ENCODE data around the gene SH3BP2.

SH3BP2 gene

GRCh38 chr4:2788532-2789103, 4.3 kb upstream of the SH3BP2 start:
- ATAC-seq = peak; percentile 34; the same call in 1 of the 3 replicates
- TF ChIP-seq CSDC2 (CRISPR knock-in tag; IDR thresholded peaks at IDR 0.05) (no peak), TSHZ2 (CRISPR knock-in tag; IDR thresholded peaks at IDR 0.05) (no peak), TOX (CRISPR knock-in tag; IDR thresholded peaks at IDR 0.05; ENCODE audit: borderline replicate concordance) (no peak), CREB5 (CRISPR knock-in tag; IDR thresholded peaks at IDR 0.05; ENCODE audit: low read depth) (no peak), POU6F1 (CRISPR knock-in tag; IDR thresholded peaks at IDR 0.05; ENCODE audit: borderline replicate concordance, low read depth) (no peak), ZFP3 (CRISPR knock-in tag; IDR thresholded peaks at IDR 0.05) (no peak)

GRCh38 chr4:2789351-2789750, 3.5 kb upstream of the SH3BP2 start:
- no peak for TF ChIP-seq ZNF8 (CRISPR knock-in tag; IDR thresholded peaks at IDR 0.05)
- no peak for TF ChIP-seq SNAI2 (CRISPR knock-in tag; IDR thresholded peaks at IDR 0.05)
- no peak for TF ChIP-seq TCF4 (CRISPR knock-in tag; IDR thresholded peaks at IDR 0.05; ENCODE audit: borderline replicate concordance)
- TF ChIP-seq ESRRG (CRISPR knock-in tag; IDR thresholded peaks at IDR 0.05) = no peak
- TF ChIP-seq ISL1 (CRISPR knock-in tag; IDR thresholded peaks at IDR 0.05) = no peak
- TF ChIP-seq CSDC2 (CRISPR knock-in tag; IDR thresholded peaks at IDR 0.05) = no peak
- no peak for ATAC-seq

- ATAC-seq = no peak
- TF ChIP-seq ESRRG (CRISPR knock-in tag; IDR thresholded peaks at IDR 0.05) (no peak), GLIS3 (CRISPR knock-in tag; IDR thresholded peaks at IDR 0.05) (no peak), PPARA (CRISPR knock-in tag; IDR thresholded peaks at IDR 0.05; ENCODE audit: borderline replicate concordance) (no peak), CSDC2 (CRISPR knock-in tag; IDR thresholded peaks at IDR 0.05) (no peak), CREB5 (CRISPR knock-in tag; IDR thresholded peaks at IDR 0.05; ENCODE audit: low read depth) (no peak), ZC3H10 (CRISPR knock-in tag; IDR thresholded peaks at IDR 0.05) (no peak), BACH2 (CRISPR knock-in tag; IDR thresholded peaks at IDR 0.05; ENCODE audit: borderline replicate concordance) (no peak), OSR1 (CRISPR knock-in tag; IDR thresholded peaks at IDR 0.05) (no peak), ZNF70 (CRISPR knock-in tag; IDR thresholded peaks at IDR 0.05) (no peak), ZNF8 (CRISPR knock-in tag; IDR thresholded peaks at IDR 0.05) (no peak), ZFP3 (CRISPR knock-in tag; IDR thresholded peaks at IDR 0.05) (no peak), SNAI2 (CRISPR knock-in tag; IDR thresholded peaks at IDR 0.05) (no peak), TOX (CRISPR knock-in tag; IDR thresholded peaks at IDR 0.05; ENCODE audit: borderline replicate concordance) (no peak), ISL1 (CRISPR knock-in tag; IDR thresholded peaks at IDR 0.05) (no peak), ZFP30 (CRISPR knock-in tag; IDR thresholded peaks at IDR 0.05) (no peak), TCF4 (CRISPR knock-in tag; IDR thresholded peaks at IDR 0.05; ENCODE audit: borderline replicate concordance) (no peak)
Observed at GRCh38 chr4:2789793-2790582, 2.9 kb upstream of the SH3BP2 start.

Data from SK-N-SH treated with all-trans-retinoic acid at 6 μM for 48 hours (cell line).